HFFc6 (cell line): ENCODE measurements around the gene ZNF735. TPM values are rescaled to one million over a fixed set of nuclear protein-coding genes. Genes with fewer than 3 reads are reported as not detected.

ENCODE experiments used
- DNase-seq: peaks from one replicate; pipeline ENCODE4 v3.0.0-alpha.2; 2018
- H3K27ac Mint-ChIP-seq: 2 replicates; pipeline ENCODE4 v1.8.0; 2020; ENCODE audit warnings: mild to moderate bottlenecking, mixed read lengths
- H3K27me3 Mint-ChIP-seq: 2 replicates; pipeline ENCODE4 v1.8.0; 2021; ENCODE audit warnings: mild to moderate bottlenecking, moderate library complexity, mixed read lengths; ENCODE audit not compliant: insufficient read depth
- H3K36me3 Mint-ChIP-seq: 2 replicates; pipeline ENCODE4 v1.8.0; 2021; ENCODE audit warnings: low read depth, mixed read lengths
- H3K4me1 Mint-ChIP-seq: 2 replicates; pipeline ENCODE4 v1.8.0; 2020; ENCODE audit warnings: low read depth, mixed read lengths
- H3K4me3 Mint-ChIP-seq: 2 replicates; pipeline ENCODE4 v1.8.0; 2020; ENCODE audit warnings: mild to moderate bottlenecking, moderate library complexity, mixed read lengths
- H3K9me3 Mint-ChIP-seq: 2 replicates; pipeline ENCODE4 v1.8.0; 2020; ENCODE audit warnings: mild to moderate bottlenecking, mixed read lengths
- CTCF ChIP-seq: fragments of 200-600 bp; sonication (generic); IDR thresholded peaks from 2 replicates; pipeline ENCODE4 v1.5.0; 2021; ENCODE audit warnings: antibody characterized with exemption, mild to moderate bottlenecking
- total RNA-seq, 6 experiments: library from RNA; stranded (reverse); fragmentation: NEBNext Ultra II Directional; extraction: Animal tissue kit (Norgen Biotek cat#: 25700); gene quantifications; 2 replicates in 1 of 6; 3 replicates in 5 of 6; pipeline ENCODE4 v1.2.3, GENCODE V29; 2021

Gene ZNF735
- total RNA-seq, 6 experiments from 2014 or later = not detected

GRCh38 chr7:64182036-64182790, 24.8 kb upstream of the ZNF735 start:
- H3K4me3 Mint-ChIP-seq = no peak overlapping the region
- H3K4me1 Mint-ChIP-seq = no peaks in the 10 kb centered on the region
- H3K27ac Mint-ChIP-seq = no peak overlapping the region
- peaks cover 1% of the 10 kb centered on the region; the same call in 1 of the 2 replicates for H3K27me3 Mint-ChIP-seq
- H3K9me3 Mint-ChIP-seq = peaks cover 27% of the 10 kb centered on the region
- no peak for TF ChIP-seq CTCF
- H3K36me3 Mint-ChIP-seq = peaks cover 8% of the 10 kb centered on the region; the same call in 1 of the 2 replicates
- no peak for DNase-seq

GRCh38 chr7:64183126-64183742, 23.8 kb upstream of the ZNF735 start:
- Mint-ChIP-seq H3K4me1 (no peaks in the 10 kb centered on the region), H3K9me3 (peaks cover 33% of the 10 kb centered on the region), H3K27ac (no peak overlapping the region), H3K27me3 (peaks cover 1% of the 10 kb centered on the region; the same call in 1 of the 2 replicates), H3K36me3 (peaks cover 8% of the 10 kb centered on the region; the same call in 1 of the 2 replicates), H3K4me3 (no peak overlapping the region)
- TF ChIP-seq CTCF = peak; percentile 75
- no peak for DNase-seq

- peaks cover 1% of the 10 kb centered on the region; the same call in 1 of the 2 replicates for H3K27me3 Mint-ChIP-seq
- peaks cover 36% of the 10 kb centered on the region for H3K9me3 Mint-ChIP-seq
- H3K4me1 Mint-ChIP-seq = no peaks in the 10 kb centered on the region
- H3K4me3 Mint-ChIP-seq = no peak overlapping the region
- no peak for DNase-seq
- H3K27ac Mint-ChIP-seq = no peak overlapping the region
- no peak for TF ChIP-seq CTCF
- H3K36me3 Mint-ChIP-seq = peaks cover 8% of the 10 kb centered on the region; the same call in 1 of the 2 replicates
Observed at GRCh38 chr7:64183827-64184372, 23.1 kb upstream of the ZNF735 start.

- peaks cover 1% of the 10 kb centered on the region; the same call in 1 of the 2 replicates for H3K27me3 Mint-ChIP-seq
- peaks cover 41% of the 10 kb centered on the region for H3K9me3 Mint-ChIP-seq
- H3K4me3 Mint-ChIP-seq = no peak overlapping the region
- H3K27ac Mint-ChIP-seq = no peak overlapping the region
- TF ChIP-seq CTCF = no peak
- H3K4me1 Mint-ChIP-seq = no peaks in the 10 kb centered on the region
- no peak for DNase-seq
- peaks cover 8% of the 10 kb centered on the region; the same call in 1 of the 2 replicates for H3K36me3 Mint-ChIP-seq
Observed at GRCh38 chr7:64184376-64184775, 22.6 kb upstream of the ZNF735 start.

- no peaks in the 10 kb centered on the region for H3K4me1 Mint-ChIP-seq
- no peak overlapping the region for H3K4me3 Mint-ChIP-seq
- no peaks in the 10 kb centered on the region for H3K27me3 Mint-ChIP-seq
- H3K27ac Mint-ChIP-seq = no peak overlapping the region
- H3K9me3 Mint-ChIP-seq = peaks cover 36% of the 10 kb centered on the region
- TF ChIP-seq CTCF = no peak
- H3K36me3 Mint-ChIP-seq = 0 out of 2 replicates have a peak, but pooled peaks cover 4% of the 10 kb centered on the region
- no peak for DNase-seq
Observed at GRCh38 chr7:64187408-64187807, 19.6 kb upstream of the ZNF735 start.
